OCI-LY1 (cell line): ENCODE results near the gene G6PC3.

ENCODE experiments used
- CTCF ChIP-seq: fragments of 200-600 bp; sonication (generic), shearing (Covaris generic); IDR thresholded peaks from 2 replicates; pipeline ENCODE4 v1.5.1; 2017; ENCODE audit warnings: mild to moderate bottlenecking, antibody characterized with exemption, low read length, moderate library complexity, mixed read lengths
- EZH2 ChIP-seq: fragments of 200-600 bp; sonication (generic), shearing (Covaris generic); IDR thresholded peaks from 2 replicates; pipeline ENCODE4 v1.8.0; 2017; ENCODE audit warnings: borderline replicate concordance, mixed run types, mild to moderate bottlenecking, antibody characterized with exemption, low read length, moderate library complexity, mixed read lengths

GRCh38 chr17:44119062-44119461 is 48.5 kb downstream of the G6PC3 start:
- TF ChIP-seq CTCF (no peak), EZH2 (no peak)
